GM23338 (cell line): Measurements from ENCODE around the gene PDE7B.

Experiments
- CREB1 ChIP-seq: fragments of 250-450 bp; sonication (Bioruptor Pico); IDR thresholded peaks from 2 replicates; pipeline ENCODE4 v1.5.0; 2020; ENCODE audit warnings: low read depth, mild to moderate bottlenecking, moderate library complexity
- CTCF ChIP-seq, 2 experiments: fragments of 200-600 bp in 1 of 2; sonication (generic) in 1 of 2; conservative IDR thresholded peaks; 2 replicates each; pipeline versions ENCODE4 v1.5.1 to v1.6.1; 2016 to 2017; ENCODE audit warnings: antibody characterized with exemption in 2 of 2, low read depth in 2 of 2, mild to moderate bottlenecking in 2 of 2, moderate library complexity in 1 of 2
- EZH2 ChIP-seq: fragments of 200-600 bp; sonication (generic); IDR thresholded peaks from one replicate; pipeline ENCODE4 v1.8.0; 2017; ENCODE audit warnings: antibody characterized with exemption, mild to moderate bottlenecking, low read depth; ENCODE audit not compliant: unreplicated experiment
- EZH2phosphoT487 ChIP-seq: fragments of 200-600 bp; sonication (generic); IDR thresholded peaks from one replicate; pipeline ENCODE4 v1.8.1; 2018; ENCODE audit warnings: antibody characterized with exemption; ENCODE audit not compliant: unreplicated experiment
- REST ChIP-seq: IDR thresholded peaks from one replicate; pipeline ENCODE4 v1.6.1; 2018; ENCODE audit warnings: antibody characterized with exemption; ENCODE audit not compliant: unreplicated experiment

- TF ChIP-seq CTCF (conservative IDR thresholded peaks at IDR 0.05; ENCODE audit: low read depth in 2 of 2) (no peak), REST (no peak), EZH2 (no peak), CREB1 (CRISPR knock-in tag) (no peak), EZH2phosphoT487 (no peak)
These were observed 89.2 kb downstream of the PDE7B start for GRCh38 chr6:135940616-135941167.
